Medulla oblongata (tissue), 1 donor: ENCODE measurements around the gene SGO2.
"Not testable (repeated sequence)": the region's sequence is repeated elsewhere in the genome, so short reads cannot be mapped to it uniquely, and the experiment has no call there.

Experiments used
- DNase-seq: peaks from one replicate; pipeline ENCODE4 v3.0.0-alpha.2; 2015; ENCODE audit errors: extremely low spot score

Gene SGO2

GRCh38 chr2:200595913-200596312 is 69.9 kb downstream of the SGO2 start:
- DNase-seq, result no peak

DNA sequence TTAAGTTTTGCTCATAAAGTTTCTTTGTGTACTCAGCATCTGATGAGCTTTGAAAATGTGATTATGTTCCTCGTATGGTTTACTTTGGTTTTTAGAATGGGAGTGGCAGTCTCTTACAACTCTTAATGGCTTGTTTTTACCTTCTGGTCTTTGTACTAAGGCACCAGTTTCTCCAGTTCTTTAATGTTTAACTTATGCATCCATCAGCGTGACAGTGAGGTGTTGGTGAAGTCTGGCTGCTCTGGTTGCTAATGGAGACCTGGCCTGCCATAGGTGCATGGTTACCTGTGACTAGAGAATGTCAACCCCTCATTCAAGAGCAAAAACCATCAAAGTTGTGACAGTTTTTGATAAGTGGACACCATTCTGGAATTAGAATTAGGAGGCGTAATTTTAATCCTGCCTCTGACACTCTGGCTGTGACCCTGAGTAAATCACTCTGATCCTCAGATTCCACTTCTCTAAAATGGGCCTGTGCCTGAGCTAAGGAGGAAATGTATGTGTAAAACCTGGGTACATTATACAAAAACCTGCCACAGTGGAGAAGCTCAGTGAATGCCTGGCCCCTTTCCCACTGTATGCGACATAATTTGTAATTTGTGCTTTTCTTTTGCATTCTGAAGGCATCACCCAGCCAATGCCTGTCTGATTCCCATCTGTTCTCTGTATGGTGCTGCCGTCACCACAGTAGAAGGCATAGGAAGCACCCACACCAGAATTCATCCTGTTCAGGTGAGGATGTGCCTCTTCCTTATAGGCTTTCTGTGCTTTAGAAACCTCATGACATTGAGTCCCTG is 71.0 kb downstream of the SGO2 start:
- no peak for DNase-seq

GRCh38 chr2:200599206-200599605 is 73.2 kb downstream of the SGO2 start:
- no peak for DNase-seq

GRCh38 chr2:200600549-200601225 is 74.7 kb downstream of the SGO2 start:
- DNase-seq, result no peak

DNA sequence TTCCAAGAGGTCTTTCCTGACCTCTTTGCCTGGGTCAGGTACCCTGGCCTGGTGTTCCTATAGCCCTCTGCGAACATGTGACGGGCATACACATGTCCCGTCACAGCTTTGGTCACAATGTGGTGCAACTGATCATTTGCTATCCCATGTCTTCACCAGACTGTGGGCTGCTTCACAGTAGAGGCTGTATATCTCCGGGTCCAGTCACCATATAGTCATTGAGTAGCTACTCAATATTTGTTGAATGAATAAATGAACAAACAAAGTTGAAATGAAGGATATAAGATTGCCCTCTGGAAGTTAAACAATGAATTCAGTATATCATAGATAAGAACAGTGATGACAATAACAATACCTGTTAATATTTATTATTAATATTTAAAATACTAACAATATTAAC is 76.6 kb downstream of the SGO2 start:
- DNase-seq, result no peak

DNA sequence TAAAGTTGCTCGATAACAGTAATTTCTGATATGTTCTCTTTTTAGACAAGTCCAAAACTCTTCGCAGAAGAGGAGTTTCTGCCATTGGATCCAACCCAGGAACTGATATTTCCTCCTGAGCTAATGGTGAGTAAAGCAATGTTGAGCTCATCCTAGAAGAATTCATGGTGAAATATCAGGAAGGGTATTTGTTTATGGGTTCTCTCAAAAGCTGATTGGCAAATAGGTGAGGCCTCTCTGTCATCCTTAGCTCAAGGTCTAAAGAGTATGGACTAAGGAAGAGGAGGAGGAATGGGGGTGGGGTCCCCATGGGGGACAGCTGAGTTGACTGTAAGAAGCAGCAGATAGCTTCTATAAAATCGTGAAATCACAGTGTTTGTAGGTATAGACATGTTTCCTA is 78.0 kb downstream of the SGO2 start:
- DNase-seq, result no peak

- no peak for DNase-seq
Measured at GRCh38 chr2:200604571-200605255, 78.7 kb downstream of the SGO2 start.

GRCh38 chr2:200608341-200609027 is 82.5 kb downstream of the SGO2 start:
- no peak for DNase-seq

- no peak for DNase-seq
Measured at GRCh38 chr2:200609028-200609614, 83.1 kb downstream of the SGO2 start.

GRCh38 chr2:200610217-200610616 is 84.2 kb downstream of the SGO2 start:
- DNase-seq, result not testable (repeated sequence)

- DNase-seq, result no peak
Measured at GRCh38 chr2:200613692-200614091, 87.7 kb downstream of the SGO2 start.

GRCh38 chr2:200614249-200614648 is 88.2 kb downstream of the SGO2 start:
- DNase-seq, result no peak

DNA sequence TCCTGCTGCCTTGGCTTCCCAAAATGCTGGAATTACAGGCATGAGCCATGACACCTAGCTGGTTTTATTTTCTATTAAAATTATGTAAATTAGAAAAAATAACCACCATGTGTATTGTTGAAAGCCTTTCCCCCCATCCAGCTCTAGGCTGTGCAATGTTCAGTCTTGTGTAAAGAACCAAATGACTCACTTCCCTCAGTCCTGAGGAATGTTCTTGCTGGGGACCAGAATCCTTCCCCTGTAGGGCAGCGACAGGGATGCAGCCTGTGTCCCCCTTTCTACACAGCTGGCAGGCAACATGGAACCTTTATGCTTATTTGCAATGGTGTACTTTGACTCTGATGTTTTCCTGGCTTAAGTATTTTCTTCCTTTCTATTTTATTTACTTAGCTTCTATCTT is 89.2 kb downstream of the SGO2 start:
- DNase-seq, result no peak

DNA sequence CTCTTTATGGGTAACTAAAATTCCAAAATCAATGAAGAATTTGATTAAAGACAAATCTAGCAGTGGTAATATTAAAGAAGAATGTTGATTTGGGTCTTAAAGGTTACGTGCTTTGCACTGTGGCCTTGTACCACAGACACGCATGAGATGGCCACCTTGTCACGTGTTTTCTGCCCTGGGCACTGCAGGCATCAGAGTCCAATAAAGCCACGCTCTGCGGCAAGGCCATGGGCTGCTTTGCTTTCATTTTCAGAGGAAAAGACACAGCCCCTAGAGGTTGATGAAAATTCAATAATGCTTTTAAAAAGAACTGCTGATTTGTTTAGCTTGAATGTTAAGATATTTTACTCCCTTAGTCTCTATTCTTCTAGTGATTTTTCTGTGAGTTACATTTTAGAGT is 90.2 kb downstream of the SGO2 start:
- peak; percentile 7 for DNase-seq

DNA sequence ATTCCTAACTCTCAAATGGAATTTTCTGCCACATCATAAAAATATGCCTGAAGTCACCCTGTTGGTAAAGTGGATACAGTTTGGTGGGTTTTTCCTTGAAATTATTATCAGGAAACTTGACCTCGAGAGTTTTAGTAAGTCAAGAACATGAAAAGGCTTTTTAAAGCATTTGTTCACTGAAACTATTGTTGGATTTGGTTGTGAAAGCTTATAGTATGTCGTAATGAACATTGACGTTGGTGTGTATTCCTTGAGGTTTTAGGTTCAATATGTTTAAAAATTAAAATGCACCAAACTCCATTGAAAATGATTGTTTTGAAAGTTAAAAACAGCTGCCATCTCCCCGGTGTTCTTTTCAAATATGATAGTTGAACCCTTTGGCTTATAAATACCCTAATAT is 90.6 kb downstream of the SGO2 start:
- no peak for DNase-seq

- no peak for DNase-seq
Measured at GRCh38 chr2:200617156-200618053, 91.4 kb downstream of the SGO2 start.

DNA sequence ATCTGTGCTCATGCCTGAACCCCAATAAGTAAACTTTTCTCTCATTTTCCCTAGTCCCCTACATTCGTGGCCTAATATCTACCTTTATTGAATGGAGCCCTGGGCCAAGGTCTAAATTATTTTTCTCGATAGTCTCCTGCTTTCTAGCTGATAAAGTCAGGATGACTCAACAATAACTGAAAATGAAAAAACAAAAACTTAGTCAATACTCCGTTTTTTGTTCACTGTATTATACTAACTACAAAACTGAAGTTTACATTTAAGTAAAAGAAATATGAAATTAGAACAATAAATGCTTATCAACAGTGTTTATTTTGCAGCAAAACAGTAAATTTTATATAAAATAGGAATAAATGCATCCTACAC is 92.0 kb downstream of the SGO2 start:
- DNase-seq, result no peak

- DNase-seq, result peak; percentile 55
Measured at GRCh38 chr2:200618590-200619021, 92.6 kb downstream of the SGO2 start.

DNA sequence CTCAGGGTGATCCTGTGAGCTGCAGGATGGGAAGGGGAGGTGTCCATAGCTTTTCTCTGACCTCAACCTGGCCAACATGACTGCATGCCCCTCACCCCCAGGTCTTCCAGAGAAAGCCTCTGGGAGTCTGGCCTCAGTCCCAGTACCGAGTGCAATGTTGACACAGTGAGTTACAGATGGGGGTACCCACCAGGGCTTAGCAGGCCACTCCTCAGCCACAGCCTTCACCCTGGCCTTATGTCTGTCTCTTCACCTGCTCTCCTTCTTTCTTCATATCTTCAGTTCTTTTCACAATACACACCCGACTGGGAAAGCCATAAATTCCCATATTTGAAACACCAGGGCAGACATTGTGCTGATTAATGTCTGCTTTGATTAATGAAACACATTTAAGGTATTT is 93.3 kb downstream of the SGO2 start:
- no peak for DNase-seq

DNA sequence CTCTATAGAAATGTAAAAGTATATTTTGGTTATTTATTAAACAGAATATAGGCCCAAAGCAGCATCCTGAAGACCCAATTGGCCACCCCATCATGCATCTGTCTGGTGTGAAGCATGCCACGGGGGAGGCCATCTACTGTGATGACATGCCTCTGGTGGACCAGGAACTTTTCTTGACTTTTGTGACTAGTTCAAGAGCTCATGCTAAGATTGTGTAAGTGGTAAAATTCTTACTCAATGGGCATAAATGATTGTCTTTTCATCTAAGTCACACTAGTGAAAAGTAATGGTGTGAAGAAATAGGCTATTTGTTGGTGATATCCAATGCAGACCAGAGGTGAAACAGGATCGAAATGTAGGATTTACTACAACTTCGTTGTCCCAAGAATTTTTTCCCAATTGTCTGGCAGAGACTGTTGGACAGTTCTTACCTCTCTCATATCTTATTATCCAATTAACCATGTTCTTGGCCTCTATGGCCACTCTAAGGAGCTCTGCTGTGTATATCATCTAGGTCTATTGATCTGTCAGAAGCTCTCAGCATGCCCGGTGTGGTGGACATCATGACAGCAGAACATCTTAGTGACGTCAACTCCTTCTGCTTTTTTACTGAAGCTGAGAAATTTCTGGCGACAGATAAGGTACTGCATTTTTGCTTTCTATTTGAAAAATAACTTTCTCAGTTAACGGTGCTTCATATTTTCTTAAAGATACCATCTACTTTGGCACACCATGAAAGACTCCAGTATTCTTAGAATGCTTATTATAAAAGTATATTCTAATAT is 94.8 kb downstream of the SGO2 start:
- no peak for DNase-seq
